GM12872 (cell line): ENCODE measurements around the gene VPS9D1.

Source experiments
- TF ChIP-seq, protein P1 (sequence below): IDR thresholded peaks from 3 replicates; pipeline ENCODE4 v1.5.1; 2011; ENCODE audit warnings: low read depth, mild to moderate bottlenecking, low read length, moderate library complexity; ENCODE audit not compliant: insufficient read depth

The VPS9D1 gene

DNA sequence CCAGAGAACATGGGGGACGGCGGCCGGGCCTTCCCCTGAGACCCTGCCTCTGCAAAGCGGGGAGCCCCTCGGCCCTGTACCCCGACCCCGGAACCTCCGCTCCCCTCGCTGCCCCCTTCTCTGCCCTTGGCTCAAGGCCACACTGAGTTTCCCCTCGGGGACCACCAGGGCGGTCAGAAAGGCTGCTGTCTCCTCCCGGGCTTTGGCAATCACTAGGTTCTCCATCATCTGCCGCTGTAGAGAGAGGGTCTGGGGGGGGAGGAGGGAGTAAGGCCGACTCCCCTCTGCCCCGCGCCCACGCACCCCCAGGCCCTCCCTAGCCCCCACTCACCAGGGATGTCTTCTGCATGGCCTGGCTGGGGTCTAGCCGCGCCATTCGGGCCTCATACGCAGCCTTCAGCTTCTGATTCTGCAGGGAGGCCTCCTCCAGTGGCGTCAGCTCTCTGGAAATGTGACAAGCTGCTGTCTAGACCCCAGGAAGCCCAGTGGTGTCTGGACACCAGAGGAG is 8.4 kb downstream of the VPS9D1 start:
- TF ChIP-seq, protein P1, sequence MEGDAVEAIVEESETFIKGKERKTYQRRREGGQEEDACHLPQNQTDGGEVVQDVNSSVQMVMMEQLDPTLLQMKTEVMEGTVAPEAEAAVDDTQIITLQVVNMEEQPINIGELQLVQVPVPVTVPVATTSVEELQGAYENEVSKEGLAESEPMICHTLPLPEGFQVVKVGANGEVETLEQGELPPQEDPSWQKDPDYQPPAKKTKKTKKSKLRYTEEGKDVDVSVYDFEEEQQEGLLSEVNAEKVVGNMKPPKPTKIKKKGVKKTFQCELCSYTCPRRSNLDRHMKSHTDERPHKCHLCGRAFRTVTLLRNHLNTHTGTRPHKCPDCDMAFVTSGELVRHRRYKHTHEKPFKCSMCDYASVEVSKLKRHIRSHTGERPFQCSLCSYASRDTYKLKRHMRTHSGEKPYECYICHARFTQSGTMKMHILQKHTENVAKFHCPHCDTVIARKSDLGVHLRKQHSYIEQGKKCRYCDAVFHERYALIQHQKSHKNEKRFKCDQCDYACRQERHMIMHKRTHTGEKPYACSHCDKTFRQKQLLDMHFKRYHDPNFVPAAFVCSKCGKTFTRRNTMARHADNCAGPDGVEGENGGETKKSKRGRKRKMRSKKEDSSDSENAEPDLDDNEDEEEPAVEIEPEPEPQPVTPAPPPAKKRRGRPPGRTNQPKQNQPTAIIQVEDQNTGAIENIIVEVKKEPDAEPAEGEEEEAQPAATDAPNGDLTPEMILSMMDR, result no peak

DNA sequence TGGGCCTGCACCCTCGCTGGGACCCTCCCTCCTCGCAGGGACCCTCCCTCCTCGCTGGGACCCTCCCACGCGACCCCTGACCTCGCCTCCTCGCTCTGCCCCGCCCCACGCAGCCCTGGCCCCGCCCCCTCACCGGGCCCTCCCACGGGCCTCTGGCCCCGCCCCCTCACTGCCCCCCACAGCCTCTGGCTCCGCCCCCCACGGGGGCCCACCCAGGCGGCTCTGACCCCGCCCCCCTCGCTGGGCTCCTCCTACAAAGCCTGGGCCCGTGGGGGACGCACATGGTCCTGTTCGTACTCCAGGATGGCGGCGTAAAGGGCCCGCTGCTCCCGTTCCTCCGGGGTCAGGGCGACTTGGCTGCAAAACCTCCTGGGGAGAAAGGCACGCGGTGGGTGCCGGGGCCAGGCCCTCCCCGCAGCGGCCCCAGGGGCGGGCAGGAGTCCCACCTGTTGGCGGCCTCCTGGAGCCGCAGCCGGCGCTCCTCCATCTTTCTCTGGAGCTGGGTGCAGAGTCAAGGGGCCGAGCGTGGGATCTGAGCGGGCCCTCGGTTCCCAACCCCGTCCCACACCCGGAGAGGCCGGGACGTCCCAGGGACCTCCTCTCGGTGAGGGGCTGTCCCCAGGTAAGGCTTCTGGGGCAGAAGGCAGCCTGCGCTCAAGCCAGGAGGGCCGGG is 9.0 kb downstream of the VPS9D1 start:
- TF ChIP-seq, protein P1, result no peak

DNA sequence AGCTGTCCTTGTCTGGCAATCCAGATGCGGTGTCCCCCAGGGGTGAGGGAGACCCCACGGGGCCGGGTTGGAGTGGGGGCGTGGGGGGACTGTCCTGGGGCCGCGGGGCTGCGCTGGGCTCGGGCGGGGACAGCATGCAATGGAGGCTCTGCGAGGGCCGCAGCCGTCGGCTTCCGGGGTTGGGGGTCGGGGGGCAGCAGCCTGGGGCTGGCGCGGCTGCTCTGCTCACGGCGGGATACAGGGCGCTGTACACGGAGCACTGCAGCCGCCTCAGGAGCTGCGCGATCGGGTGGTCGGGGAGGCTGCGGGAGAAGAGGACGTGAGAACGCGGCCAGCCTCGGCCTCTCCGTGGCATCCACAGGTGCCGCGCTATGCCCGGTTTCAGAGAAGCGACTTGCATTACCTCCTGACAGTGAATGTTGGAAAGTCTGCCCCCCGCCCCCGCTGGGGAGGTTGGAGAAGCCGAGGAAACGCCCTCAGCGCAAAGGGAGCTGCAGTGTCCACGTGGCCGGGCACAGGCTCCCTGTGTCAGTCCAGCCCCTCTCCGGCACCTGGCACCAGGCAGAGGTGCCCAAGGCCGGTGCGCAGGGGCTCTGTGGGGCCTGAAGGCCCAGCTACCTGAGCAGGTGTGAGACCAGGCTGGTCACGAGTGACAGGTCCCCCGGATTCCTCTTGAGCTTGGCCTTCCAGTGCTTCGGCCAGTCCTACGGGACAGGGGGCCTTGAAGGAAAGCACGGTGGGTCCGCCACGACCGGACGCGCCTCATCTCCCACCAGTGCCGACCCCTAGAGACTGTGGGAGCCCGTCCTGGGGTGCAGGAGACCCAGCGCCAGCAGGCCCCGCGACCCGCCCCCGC is 9.8 kb downstream of the VPS9D1 start:
- TF ChIP-seq, protein P1, result no peak

DNA sequence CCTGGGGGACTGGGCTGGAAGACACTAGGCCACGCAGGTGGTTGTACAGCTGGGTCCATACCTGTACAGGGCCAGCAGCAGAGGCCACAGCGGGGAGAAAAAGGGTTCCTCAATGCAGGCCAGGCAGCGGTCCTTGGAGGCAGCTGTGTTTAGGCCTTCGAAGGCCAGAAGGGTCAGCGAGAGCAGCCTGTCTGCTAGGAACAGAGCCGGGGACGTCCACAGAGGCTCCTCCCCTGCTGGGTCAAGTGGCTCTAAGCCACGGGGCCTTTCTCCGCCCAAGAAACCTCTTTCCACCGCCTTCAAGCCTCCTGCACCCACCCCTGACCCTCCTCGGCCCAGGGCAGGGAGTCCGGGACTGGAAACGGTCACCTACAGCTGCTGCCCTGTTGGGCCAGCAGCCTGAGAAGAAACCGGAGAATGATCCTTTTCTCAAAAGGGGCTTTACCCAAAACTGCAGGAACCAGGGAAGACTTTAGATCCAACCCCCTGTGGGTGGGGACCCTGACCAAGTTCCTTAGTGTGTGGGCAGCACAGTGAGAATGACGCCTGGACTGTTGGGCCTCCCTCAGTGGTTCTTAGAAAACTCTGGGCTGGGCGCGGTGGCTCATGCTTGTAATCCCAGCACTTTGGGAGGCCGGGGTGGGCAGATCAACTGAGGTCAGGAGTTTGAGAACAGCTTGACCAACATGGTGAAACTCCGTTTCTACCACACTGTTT is 10.8 kb downstream of the VPS9D1 start:
- TF ChIP-seq, protein P1, result no peak

DNA sequence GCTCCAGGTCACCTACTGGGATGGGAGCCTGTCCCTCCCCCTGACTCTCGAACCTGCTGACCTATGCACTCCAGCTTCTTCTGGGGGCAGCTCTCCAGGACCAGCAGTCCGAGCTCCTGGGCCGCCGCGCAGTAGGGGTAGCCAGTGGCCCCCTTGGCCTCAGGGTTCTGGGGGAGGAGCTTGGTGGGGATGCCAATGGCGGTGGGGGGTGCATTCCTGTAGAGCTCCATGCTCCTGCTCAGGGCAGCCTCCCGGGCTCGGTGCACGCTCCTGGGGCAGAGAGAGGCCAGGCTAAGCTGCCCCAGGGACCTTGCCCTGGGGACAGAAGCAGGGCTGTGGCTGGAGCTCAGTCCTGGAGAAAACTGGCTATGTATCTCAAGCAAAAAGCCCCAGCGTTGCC is 11.5 kb downstream of the VPS9D1 start:
- TF ChIP-seq, protein P1, result no peak

DNA sequence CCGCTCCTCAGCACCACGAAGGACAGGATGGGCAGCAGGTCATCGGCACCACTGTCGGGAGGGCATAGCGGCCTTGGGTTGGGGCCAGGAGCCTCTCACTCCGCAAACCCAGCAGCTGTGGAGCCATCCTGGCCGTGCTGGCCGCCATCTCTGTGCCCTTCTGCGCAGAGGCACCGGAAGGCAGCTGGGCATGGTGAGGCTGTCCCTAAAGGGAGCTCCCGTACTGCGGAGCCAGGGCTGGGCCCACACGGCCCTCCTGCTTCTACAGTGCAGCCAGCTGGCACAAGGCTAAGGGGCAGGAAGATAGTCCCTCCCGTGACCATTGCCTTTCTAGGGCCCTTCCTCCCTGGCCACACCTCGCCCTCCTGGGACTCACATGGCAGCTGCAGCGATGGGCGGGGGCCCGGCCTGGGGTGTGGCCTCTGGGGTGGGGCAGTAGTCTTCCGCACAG is 12.2 kb downstream of the VPS9D1 start:
- TF ChIP-seq, protein P1, result no peak

DNA sequence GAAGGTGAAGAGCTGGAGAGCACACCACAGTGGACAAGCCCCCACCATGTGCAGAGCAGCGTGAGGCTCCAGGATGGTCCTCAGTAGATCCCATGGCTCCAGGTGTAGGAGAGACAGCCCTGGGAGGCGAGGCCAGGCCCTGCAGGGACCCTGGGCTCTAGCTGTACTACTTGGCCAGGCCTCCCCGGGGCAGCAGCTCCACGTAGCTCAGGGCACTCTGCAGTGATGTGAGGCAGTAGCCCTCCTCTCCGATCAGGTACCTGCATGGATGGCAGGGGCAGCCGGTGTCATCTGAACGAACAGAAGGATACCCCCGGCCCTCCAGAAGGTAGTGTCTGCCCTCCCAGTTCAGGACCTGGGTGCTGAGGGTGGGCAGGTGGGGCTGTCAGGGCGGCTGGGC is 13.0 kb downstream of the VPS9D1 start:
- TF ChIP-seq, protein P1, result no peak
